Measurements from ENCODE around the gene IDH3G.

DNA sequence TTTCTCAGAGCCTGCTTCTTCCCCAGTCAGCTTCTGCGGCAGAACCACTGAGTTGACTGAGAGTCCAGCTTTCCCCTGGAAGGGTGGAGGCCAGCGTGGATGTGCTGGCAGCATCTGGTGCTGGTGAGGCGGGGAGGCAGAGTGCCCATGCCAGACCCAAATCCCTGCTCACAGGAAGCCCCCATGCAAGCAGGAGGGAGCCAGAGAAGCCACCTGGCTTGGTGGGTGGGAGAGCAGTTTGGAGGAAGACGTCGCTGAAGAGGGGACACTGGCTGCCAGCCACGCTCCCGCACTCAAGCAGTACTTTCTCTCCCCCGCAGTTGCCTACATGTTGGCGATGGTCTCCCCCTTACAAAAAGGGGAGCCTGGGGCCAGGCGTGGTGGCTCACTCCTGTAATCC is 30.2 kb upstream of the IDH3G start:
- no peak for TF ChIP-seq CTCF (IDR thresholded peaks at IDR 0.05)
- TF ChIP-seq POLR2AphosphoS5 (IDR thresholded peaks at IDR 0.05): no peak
- TF ChIP-seq EP300 (IDR thresholded peaks at IDR 0.05): no peak

All from upper lobe of left lung (tissue), 4 donors.